GM18526 (cell line): ENCODE measurements around the gene RBM12.

Experiments
- POLR2A ChIP-seq: IDR thresholded peaks from 3 replicates; pipeline ENCODE4 v1.6.1; 2011; ENCODE audit not compliant: insufficient read length; ENCODE audit errors: extremely low read depth

The RBM12 gene, protein sequence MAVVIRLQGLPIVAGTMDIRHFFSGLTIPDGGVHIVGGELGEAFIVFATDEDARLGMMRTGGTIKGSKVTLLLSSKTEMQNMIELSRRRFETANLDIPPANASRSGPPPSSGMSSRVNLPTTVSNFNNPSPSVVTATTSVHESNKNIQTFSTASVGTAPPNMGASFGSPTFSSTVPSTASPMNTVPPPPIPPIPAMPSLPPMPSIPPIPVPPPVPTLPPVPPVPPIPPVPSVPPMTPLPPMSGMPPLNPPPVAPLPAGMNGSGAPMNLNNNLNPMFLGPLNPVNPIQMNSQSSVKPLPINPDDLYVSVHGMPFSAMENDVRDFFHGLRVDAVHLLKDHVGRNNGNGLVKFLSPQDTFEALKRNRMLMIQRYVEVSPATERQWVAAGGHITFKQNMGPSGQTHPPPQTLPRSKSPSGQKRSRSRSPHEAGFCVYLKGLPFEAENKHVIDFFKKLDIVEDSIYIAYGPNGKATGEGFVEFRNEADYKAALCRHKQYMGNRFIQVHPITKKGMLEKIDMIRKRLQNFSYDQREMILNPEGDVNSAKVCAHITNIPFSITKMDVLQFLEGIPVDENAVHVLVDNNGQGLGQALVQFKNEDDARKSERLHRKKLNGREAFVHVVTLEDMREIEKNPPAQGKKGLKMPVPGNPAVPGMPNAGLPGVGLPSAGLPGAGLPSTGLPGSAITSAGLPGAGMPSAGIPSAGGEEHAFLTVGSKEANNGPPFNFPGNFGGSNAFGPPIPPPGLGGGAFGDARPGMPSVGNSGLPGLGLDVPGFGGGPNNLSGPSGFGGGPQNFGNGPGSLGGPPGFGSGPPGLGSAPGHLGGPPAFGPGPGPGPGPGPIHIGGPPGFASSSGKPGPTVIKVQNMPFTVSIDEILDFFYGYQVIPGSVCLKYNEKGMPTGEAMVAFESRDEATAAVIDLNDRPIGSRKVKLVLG

DNA sequence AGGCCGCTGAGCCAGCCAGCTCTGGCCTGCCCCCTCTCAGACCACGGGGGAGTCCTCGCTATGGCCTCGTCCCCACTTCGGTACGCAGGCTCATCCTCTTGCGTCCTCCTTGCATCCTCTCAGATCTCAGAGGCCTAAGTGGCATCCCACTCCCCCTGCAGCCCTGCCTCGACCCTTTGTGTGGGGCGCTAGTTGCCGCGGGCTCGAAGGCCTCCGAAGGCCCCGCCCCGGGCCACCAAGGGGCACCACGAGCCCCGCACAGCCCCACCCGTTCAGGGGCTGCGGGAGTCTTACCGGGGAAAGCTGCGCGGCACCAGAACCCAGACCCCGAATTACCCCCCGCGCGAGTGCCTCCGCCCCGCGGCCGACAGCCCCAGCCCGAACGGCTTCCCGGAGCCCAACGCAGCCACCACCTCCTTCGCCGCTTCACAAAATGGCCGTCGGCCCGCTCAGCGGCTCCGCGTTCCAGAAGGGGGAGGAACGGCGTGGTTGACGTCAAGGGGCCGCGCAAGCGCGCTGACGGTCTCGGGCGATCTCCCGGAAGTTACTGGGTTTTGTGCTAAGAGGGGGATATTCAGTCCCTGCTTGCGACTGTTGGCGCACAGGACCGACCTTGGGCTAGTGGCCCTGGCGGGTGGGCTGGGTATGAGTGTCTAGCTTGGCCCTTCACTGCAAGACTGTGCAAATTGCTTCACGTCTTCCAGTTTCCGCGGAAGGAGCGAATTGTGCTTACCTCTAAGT is at the start of gene RBM12, which contains the start of gene CPNE1:
Gene RBM12, minus strand, starts transcription at position 435 of the 741 bp plus-strand sequence. CDS start 9,578 bp downstream, outside the sequence.
Gene CPNE1, minus strand, starts transcription at position 435 of the 741 bp plus-strand sequence. CDS start 31,977 bp downstream, outside the sequence.
- TF ChIP-seq POLR2A, result peak; percentile 96

- no peak for TF ChIP-seq POLR2A
These were observed 49.4 kb upstream of the RBM12 start for GRCh38 chr20:35714127-35714526.

DNA sequence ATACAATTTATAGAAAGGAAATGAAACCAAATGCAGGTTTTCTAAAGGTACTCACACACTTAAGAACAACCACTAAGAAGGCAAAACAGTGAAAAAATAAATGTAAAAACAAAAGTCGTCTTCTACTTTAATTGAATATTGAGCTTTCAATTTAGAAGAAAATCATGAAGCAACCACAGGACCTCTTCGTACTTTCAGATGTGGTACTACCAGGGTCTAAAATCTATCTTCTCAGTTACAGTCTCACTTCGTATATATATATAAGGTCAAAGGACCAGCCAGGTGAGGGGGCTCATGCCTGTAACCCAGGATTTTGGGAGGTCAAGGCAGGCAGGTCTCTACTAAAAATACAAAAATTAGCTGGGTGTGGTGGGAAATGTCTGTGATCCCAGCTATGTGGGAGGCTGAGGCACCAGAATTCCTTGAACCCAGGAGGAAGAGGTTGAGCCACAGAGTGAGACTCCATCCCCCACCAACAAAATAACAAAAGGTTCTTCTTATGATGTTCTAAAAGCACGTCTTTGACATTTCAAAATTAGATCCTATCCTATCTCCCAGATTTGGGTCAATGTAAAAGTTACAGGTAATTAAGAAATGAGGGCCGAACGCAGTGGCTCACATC is 47.0 kb upstream of the RBM12 start:
- TF ChIP-seq POLR2A, result no peak

GRCh38 chr20:35710884-35711587 is 46.3 kb upstream of the RBM12 start:
- no peak for TF ChIP-seq POLR2A

- TF ChIP-seq POLR2A, result no peak
These were observed 45.3 kb upstream of the RBM12 start for GRCh38 chr20:35710039-35710438.

- no peak for TF ChIP-seq POLR2A
These were observed 44.6 kb upstream of the RBM12 start for GRCh38 chr20:35709259-35709658.

DNA sequence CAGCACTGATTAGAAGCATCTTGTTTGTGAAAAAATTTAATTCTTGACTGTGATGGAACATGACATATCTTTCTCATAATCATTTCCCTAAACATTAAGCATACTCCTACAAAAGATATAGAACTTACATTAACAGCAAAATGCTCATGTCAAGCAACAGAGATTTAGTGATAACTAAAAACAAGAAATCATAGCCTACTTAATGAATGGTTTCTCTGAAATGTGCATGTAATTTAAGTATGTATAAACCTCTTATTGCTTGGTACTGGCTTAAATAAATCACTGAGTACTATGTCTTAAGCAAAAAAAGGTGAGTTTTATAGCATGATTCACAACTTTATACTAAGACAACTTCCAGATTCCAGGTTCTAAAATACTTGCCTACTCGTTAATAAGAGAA is 43.8 kb upstream of the RBM12 start:
- no peak for TF ChIP-seq POLR2A

GRCh38 chr20:35704514-35705261 is 40.0 kb upstream of the RBM12 start:
- no peak for TF ChIP-seq POLR2A

DNA sequence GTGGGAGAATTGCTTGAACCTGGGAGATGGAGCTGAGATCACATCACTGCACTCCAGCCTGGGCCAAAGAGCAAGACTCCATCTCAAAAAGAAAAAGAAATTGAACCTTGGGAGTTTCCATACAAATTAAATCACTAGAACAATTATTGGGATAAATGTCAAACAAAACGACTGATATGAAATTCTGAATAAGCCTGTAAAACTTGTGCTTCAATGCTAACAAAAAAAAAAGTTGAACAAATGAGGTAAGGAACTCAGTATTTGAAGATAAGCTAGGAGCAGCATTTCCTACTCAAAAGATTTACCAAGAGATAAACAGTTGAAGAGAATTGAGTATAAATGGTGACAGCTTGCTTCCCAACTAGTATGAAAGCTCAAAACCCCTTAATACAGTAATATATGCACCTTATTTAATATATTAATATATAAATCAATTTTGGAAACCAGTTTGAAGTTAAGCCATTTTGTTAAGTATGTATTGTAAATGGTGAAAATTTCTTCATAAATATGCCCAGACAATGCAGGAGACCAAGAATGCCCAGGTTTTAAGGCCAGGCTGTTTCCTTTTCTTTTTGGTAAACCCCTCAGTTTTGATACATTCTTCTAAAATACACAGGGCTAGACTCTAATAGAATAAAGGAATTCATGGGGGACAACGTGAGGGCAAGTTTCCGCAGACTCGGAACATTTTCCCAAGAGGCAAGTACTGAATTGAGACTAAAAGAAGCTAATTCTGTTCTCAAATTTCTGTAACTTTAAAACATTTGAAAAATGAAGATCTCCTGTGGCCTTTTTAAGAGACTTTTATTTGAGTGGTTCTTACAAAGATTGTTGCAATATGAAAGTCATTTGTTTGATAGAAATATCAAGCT is 38.4 kb upstream of the RBM12 start:
- no peak for TF ChIP-seq POLR2A

- TF ChIP-seq POLR2A, result no peak
These were observed 37.5 kb upstream of the RBM12 start for GRCh38 chr20:35702051-35702823.

- TF ChIP-seq POLR2A, result no peak
These were observed 36.0 kb upstream of the RBM12 start for GRCh38 chr20:35700625-35701148.
